GM18507 (cell line): Measurements from ENCODE around the gene RFX4.

Experiments
- DNase-seq: peaks from one replicate; pipeline ENCODE4 v3.0.0; 2011; ENCODE audit warnings: low read depth; ENCODE audit not compliant: insufficient read length; ENCODE audit errors: extremely low spot score
- FAIRE-seq: peaks from 2 replicates; lab custom pipeline; 2011; peaks lifted over from hg19 to GRCh38; lab: Jason Lieb, UNC

RFX4 gene

DNA sequence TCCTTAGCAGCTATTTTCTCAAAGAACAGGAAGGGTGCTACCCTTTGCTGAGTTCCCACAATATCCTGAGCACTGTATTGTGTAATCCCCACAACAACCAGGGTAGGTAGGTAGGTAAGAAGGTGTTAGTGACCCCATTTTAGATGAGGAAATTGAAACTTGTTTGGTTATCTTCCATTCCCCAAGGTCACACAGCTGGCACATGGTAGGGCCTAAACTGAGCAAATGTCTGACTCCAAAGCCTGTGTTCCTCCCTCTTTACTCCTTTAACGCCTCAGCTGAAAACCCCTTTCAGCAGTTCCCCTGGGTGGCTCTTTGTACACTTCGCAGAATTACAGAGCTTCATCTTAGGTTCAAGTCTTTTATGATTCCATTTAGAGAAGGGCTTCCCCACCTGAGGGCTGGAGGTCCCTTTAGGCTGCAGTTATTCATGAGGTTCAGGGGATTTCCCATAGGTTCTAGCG, 165.2 kb downstream of the RFX4 start:
- DNase-seq, result no peak
- peak; percentile 60 for FAIRE-seq

DNA sequence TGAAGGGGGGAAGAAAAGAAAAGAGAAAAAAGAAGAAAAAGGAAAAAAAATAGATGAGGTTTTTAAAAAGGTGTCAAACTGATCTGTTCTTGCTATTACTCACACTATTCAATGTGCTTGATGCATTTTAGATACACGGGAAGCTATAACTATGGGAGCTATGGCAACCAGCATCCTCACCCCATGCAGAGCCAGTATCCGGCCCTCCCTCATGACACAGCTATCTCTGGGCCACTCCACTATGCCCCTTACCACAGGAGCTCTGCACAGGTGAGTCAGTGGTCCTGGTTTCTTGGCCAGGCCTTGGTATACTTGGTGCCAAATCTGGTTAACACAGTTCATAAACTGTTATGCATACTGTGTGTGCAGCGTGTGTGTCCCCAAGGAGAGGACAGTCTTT, 167.7 kb downstream of the RFX4 start:
- FAIRE-seq (no peak), DNase-seq (no peak)

DNA sequence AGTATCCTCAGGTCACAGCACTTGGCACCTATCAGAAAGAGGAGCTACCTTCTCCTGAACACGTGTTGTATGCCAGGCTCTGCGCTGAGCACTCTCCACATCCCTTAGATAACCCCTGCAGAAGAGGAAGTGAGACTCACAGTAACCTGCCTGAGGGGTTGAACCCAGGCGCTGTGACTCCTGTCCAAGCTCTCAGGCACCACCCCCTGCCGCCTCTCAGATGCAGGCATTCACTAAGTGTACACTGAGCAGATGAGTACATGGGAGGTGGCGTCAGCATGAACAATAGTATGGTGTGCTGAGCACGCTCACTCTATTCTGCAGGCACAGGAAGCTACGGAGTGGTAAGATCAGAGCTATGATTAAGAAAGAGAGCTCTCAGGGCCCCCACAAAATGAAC, 170.7 kb downstream of the RFX4 start:
- DNase-seq, result peak; percentile 39
- FAIRE-seq, result peak; percentile 91

DNA sequence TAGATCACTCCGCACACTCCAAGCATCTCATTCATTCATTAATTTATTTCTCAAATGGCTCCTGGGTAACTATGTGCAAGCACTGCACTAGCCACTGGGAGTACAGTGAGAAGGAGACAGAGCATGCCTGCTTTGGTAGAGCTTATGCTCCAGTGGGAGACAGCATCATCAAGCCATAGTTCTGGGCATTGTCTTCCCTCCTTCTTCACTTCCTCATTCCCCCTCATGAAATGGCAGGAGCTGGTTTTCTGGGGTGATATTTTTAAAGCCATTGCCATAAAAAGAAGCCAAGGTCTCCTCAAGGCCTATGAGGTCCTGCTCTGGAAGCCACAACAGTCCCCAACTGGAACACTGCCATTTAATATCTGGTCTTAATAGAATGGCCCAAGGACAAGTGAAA, 171.5 kb downstream of the RFX4 start:
- no peak for FAIRE-seq
- DNase-seq, result no peak

DNA sequence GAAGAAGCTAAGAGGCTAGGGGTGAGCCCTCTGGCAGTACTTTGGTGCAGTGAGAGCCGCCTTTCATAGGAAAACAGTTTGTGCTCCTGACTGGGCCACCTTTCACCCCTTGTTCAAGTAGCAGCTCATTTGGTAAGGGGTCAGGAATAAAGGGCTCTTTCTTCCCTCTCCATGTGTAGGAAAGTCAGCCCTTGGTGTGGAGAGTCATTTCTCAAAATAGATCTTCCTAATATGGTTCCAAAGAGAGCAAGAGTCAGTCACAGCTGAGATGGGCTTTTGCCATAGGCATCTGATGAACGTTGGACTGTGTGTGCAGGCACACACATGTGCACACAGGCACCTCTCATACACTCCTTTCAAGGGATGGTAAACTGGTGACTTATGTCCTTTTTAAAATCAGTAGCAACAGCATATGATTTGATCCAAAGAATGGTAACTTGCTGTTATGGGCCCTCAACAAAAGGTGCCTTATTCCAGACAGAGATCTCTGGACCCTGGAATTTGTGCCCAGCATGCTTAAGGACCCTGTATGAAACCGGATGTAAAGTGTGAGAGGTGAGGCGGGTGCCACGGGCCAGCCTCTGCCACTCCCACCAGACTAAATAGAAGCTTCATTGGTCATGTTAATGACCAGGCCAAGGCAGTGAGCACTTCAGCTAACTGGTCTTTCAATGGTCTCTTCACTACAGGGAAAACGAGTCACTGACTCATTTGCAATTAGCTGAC, 175.0 kb downstream of the RFX4 start:
- DNase-seq (no peak), FAIRE-seq (no peak)

DNA sequence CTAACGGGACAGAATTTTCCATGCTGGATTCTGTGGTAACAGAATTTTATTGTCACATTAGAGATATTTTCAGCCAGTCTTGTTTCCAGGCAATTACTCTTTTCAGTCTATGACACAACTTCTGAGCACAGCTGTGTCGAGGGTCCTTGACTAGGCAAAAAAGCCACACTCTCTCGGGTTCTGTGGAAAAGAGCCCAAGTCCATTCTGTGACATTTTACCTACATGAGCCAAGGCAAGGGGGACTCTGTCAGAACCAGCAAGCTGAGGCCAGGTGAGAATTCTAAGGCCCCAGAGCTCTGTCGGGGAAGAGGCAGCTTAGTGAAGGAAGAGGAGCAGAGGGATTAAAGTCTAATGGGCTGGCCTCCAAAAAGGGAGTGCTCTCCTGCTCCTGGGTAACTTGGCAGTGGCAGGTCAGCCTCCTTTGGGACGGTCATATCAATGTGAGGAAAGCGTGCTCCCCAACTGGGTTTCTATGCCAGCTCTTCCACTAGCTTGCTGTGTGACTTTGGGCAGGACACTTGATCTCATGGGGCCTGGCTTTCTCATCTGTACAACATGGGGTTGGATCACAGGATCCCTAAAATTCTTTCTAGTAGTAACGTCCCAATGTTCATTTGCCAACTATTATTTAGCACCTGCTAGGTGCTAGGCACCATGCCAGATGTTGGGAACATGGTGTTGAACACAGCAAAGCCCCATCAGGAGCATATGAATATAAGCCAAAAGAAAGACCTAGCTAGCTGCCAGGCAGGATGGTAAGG, 175.7 kb downstream of the RFX4 start:
- FAIRE-seq, result no peak

DNA sequence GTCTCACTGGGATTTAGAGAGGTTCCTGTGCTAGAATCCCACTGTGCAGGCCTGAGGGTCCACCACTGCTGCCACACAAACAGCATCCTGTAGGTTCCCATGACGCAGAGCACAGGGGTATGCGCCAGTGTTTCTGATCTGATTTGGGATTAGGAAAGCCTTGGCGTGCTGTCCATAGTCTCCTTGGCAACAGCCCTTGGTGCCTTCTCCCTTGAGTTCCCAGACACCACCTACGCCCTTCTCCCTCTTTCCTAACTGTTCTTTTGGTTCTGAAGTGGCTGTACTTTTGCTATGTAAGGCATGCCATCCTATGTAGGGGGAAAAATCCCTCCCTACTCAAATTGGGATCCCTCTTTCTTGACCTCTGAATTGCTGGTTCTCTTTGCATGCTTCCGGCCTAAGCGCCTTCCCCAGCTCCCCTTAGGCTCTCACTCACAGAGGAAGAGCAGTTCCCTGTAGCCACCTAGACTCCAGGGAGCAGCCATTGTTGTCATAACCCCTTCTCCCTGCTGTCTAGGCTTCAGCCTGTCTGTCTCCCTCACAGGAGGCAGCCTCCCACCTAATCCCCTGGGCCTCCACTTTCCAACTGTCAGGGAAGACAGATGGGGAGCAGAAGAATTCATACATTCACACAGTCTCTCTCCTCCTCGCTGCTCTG, 176.9 kb downstream of the RFX4 start:
- DNase-seq, result no peak
- no peak for FAIRE-seq

More for the DNA sequence above, 175.7 kb downstream of the RFX4 start:
- DNase-seq, result no peak

DNA sequence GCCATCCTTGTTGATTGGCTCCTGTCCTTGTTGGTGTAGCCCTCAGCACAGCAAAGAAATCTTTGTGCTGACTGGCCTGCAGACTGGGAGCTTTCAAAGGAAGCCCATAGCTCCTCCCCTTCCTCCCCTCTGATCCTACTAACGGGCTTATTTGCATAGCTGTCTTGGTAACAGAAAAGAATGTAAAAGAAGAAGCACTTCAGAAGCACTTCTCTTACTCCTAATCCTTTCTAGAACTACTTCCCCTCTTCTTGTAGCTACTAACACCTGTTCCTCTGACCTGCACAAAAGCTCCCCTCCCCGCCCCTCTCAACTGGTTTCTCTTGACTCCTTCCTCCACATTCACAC, 177.4 kb downstream of the RFX4 start:
- DNase-seq (peak; percentile 55), FAIRE-seq (peak; percentile 95)

DNA sequence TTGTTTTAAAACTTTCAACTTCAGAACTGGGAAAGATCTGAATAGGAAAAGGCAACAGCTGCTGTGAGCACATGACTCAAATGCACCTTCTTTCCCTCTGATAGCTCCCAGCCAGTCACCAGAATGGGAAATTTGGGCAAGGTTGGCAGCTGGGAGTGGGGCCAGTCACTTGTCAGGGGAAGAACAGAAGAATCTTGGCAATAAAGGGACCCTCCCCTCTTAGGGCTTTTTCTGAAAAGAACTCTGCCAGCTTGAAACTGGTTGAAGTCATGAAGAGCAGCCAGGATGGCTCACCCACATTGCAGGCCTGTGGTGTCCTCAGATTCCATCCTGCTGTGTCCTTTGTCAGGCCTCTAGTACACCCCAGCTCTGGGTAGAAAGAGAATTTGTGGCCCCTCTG, 181.4 kb downstream of the RFX4 start:
- no peak for DNase-seq
- no peak for FAIRE-seq

DNA sequence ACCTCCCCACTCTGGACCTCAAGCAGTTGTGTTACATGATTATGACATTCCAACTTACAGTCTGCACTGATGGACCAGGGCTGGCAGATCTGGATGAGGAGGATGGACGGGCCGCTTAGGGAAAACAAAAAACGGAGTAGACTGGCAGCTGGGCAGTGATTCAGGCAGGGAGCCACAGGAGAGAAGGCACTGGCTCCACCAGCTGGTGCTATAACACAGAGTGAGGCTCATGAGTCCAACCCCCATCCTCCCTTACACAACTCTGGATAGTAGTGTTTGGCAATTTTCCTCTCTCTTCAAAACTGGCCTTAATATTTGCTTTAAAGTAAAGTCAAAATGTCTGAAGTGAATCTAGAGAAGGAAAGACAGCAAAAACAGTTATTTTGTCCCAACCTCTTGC, 181.9 kb downstream of the RFX4 start:
- no peak for FAIRE-seq
- no peak for DNase-seq

DNA sequence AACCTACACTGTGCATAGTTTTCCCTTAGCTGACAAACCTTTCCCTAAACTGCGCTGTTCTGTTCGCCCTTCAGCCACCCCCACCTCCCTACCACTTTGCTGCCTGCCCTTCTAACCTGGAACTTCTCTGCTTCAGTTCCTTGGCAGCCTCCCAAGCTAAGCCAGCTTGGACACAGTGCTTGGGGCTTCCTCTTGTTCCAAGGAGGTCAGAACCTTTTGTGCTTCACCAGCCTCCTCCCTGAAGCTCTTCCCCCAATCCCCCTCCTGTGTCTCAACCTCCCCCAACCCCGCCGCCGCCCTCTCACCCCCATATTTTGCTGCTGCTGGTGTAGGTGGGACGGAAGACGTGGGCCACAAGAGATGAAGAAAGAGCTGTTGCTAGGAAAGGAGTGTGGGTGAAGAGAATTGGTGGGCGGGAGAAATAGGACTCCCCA, 183.6 kb downstream of the RFX4 start:
- FAIRE-seq (no peak), DNase-seq (no peak)

DNA sequence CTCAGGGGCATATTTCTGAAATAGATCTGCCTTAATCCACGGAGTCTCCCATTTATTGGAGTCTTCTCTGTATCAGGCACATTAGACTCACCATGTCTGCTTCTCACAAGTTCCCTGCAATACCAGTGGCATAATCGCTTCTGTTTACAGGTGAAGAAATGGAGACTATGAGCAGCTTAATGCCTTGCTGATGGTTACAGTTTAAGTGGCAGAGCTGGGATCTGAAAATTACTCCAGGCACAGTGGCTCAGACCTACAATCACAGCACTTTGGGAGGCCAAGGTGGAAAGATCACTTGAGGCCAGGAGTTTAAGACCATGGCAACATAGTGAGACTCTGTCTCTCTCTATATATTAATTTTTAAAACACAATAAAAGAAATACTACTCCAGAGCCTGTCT, 184.4 kb downstream of the RFX4 start:
- no peak for FAIRE-seq
- no peak for DNase-seq

DNA sequence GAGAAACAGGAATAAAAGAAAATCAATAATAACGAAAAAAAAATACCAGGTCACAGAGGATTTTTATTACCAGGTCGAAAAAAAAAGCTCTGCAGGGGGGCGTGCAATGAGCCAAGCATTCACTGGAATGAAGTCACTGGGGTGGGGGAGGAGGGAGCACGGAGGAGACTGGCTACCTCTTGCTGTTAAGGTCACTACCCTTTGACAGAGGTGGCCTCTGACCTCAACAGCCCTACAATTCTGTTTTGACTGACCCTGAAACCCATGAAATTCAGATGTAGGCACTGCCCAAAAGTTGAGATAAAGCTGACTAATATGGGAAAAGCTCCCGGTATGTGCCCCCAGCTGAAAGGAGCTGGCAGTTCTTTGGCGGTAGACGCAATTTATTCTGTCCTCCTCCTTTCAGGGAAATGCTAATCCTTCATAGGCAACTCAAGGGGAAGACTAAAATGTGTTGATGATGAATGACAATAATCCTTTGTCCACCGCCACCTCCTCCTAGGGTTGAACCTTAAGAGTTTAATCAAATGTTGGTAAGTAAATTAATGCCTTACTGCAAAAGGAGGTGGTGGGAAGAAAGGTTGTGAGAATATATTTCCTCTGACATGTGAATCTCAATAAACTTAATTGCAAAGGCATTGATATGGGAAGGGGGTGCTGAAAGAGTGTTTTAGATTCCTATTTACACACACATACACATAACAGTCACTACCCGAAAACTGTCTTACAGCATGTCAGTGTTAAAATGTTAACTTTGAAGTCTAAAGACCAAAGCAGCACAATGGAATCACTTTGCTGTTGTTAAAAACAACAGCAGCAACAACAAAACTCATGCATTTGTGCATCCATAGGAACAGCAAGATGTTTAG, 185.4 kb downstream of the RFX4 start:
- DNase-seq (no peak), FAIRE-seq (no peak)

DNA sequence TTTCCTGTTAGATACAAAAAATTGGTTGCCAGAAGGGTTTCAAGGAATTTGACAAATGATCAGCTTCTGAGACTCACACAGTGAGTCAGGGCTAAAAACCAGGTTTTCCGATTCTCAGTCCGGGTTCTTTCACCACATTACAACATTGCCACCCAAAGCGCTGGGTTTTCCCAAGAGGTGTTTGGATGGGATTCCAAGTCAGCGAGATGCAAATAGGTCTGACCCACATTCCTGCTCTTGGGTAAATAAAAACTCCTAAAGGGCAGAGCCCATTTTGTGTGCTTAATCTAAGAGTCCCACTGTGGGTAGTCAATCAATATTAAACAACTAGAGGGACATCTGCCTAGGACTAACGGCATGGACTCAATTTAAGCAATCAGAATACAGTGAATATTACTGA, 186.3 kb downstream of the RFX4 start:
- FAIRE-seq (no peak), DNase-seq (no peak)

DNA sequence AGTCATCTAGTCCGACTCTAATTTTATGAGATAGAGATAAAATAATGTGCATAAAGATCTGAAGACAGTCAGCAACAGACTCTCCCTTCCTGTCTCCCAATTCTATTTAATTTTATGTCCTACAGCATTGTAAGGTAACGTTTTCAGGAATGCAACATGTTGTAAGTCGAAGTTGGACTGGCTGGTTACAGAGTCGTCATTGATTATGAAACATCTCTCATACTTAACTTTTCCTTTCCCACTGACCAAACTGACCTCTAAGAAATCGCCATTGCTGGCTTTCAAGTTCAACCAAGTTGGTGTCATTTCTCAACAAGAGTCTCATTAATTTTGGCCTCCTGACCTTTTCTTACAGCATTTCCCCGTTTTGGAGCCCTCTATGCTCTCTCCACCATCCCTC, 186.7 kb downstream of the RFX4 start:
- no peak for DNase-seq
- FAIRE-seq, result no peak

DNA sequence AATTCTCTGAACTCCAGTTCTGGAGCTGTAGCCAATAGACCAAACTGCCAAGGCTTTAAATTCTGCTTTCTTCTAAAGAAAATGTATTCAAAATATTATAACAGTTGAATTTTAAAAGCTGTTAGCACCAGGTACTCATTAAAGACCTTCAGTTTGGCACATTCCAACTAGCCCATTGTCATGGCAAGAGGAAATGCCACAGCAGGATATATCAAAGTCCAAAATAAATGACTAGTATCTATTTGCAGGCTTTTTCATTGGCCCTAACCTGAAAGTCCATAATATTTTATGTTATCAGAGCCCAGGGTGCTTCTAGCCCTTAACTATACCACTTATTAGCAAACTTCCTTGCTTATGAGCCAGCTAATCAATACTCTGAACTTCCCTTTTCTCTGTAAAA, 188.6 kb downstream of the RFX4 start:
- FAIRE-seq (no peak), DNase-seq (no peak)

DNA sequence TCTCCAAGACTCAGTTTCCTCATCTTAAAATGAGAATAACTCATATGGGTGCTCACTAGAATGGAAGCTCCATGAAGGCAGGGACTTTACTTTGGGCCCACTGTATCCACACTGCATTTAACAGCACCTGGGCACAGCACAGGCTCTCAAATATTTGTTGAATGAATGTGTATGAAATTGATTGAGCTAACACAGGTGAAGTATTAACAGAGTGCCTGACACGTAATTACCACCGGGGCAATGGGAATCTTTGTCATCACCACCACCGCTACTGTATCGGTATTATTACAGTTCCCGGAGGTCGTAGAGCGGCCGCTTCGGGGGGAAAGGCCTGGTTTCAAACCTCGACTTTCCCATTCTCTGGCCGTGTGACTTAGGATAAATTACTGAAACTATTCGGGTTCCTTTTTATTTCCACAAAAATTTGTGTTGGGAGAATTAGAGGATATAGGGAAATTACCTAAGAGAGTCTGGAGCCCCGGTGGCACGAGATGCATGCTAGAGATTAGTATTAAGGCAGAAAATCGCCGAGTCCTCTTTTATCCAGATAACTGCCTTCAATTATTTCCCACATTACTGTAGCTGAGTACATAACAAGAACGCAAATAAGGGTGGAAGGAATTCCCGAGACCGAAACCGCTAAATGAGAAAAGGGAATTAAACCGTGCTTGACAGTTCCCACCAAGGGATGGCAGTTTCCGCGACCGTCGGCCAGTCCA, 190.6 kb downstream of the RFX4 start:
- FAIRE-seq, result no peak
- DNase-seq, result no peak

DNA sequence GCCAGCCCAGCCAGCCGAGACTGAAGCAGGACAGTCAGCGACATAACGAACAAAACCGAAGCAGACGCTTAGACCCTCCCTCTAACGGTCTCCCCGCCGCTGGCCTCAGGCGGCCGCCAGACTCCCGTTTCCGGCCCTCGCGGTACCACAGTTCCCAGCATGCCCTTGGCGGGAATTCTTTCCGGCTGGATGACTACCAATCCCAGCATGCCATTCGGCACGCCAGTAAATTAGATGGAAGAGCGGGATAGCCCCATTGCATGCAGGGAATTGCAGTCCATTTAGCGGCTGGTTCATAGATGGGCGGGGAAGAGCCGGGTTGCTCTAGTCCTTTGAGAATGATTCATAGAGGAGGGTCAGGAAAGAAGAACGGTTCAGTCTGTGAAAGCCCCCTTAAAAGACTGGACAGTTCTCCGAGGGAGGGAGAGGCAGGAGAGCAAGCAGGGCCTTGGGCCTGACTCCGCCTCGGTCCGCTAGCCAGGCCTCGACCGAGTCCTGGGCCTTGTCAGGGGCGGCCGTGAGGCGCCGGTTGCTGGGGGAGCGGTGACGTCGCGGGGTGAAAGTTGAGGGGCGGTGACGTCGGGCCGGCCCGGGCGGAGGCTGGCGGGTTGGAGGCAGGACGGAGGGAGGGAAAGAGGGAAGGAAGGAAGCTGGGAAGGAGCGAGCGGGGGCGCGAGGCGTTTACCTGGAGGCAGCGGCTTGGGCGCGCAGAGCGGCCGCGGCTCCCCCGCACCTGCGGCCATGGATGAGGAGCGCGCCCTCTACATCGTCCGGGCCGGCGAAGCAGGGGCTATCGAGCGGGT, 191.4 kb downstream of the RFX4 start, which contains the start of gene RIC8B:
RIC8B (plus strand) TSS at position 678 of the 803 bp plus-strand sequence; CDS start at position 742, 64 bp downstream.
- DNase-seq, result peak; percentile 71
- peak; percentile 99 for FAIRE-seq
